NCI-H82 (cell line): ENCODE data around the gene FOXO3.
A peak's percentile ranks its signal among the peaks of the same experiment; 100 is the strongest.
"Not testable (repeated sequence)": the region's sequence is repeated elsewhere in the genome, so short reads cannot be mapped to it uniquely, and the experiment has no call there.

ENCODE experiments used
- DNase-seq: peaks from one replicate; lab custom pipeline; 2025; lab: John Stamatoyannopoulos, UW

The FOXO3 gene

DNA sequence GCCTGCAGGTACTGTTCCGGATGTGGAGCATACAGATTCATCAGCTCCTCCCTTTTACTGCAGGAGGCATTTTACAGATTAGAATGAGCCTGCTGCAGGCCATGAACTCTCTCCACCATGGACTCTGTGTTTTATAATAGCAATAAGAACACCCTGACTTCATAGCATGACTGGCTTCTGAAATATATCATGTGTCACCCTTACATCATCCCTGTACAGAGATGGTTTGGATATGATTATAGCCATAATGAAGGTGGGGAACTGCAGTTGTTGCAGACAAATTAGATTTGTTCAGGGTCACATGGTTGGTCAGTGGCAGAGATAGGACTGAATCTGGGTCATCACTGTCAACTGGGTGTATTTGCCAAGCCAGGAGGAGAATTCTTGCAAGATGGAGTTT, 100.7 kb downstream of the FOXO3 start:
- no peak for DNase-seq

DNA sequence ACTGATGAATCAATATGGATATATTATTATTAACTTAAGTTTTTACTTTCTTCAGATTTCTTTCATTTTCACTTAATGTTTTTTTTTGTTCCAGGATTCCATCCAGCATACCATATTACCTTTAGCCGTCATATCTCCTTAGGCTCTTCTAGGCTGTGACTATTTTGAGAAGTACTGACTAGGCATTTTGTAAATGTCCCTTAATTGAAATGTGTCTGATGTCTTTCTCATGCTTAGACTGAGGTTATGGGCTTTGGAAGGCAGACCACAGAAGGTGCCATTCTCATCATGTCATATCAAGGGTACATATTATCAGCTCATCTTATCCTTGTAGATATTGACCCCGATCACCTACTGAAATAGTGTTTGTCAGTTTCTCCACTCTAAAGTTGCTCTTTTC, 101.3 kb downstream of the FOXO3 start:
- DNase-seq = no peak

DNA sequence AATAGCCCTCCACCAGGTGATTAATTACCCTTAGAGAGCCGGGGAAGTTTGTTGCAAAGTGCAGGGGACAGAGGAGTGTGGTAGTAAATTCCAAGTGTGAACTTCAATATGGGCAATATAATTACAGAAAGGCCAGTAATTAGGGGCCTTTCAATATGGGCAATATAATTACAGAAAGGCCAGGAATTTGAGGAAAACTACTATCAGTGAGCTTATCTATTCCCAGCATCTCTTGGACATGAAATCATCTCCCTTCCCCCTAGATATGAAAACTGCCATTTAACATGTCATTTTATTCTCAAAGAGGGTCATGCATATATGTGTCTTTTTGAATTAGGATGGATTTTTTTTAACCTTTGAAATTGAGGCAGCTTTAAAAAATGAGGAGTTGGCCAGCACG, 102.0 kb downstream of the FOXO3 start:
- no peak for DNase-seq

DNA sequence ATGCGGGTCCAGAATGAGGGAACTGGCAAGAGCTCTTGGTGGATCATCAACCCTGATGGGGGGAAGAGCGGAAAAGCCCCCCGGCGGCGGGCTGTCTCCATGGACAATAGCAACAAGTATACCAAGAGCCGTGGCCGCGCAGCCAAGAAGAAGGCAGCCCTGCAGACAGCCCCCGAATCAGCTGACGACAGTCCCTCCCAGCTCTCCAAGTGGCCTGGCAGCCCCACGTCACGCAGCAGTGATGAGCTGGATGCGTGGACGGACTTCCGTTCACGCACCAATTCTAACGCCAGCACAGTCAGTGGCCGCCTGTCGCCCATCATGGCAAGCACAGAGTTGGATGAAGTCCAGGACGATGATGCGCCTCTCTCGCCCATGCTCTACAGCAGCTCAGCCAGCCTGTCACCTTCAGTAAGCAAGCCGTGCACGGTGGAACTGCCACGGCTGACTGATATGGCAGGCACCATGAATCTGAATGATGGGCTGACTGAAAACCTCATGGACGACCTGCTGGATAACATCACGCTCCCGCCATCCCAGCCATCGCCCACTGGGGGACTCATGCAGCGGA, 102.9 kb downstream of the FOXO3 start:
- DNase-seq = not testable (repeated sequence)

DNA sequence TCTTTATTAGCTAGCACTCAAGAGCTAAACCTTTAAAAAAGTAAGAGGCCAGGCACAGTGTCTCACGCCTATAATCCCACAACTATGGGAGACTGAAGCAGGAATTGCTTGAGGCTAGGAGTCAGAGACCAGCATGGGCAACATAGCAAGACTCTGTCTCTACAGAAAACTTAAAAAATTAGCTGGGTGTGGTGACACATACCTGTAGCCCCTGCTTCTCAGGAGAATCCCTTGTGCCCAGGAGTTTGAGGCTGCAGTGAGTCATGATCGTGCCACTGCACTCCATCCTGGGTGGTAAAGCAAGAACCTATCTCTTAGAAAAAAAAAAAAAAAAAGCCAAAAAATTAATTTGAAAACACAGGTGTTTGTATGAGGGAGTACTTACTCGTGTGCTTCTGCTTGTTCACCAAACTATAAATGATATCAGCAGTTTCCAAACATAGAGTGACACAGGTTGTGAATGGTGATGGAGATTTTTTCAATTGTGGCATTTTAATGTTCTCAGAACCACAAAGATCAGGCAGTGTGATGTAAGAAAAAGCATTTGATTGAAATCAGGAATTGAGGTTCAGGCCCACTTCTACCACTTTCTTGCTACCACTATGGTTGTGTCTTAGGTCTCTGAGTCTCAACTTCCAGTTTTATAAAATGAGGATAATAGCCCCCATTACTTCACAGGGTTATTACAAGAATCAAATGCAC, 104.9 kb downstream of the FOXO3 start:
- DNase-seq = no peak

DNA sequence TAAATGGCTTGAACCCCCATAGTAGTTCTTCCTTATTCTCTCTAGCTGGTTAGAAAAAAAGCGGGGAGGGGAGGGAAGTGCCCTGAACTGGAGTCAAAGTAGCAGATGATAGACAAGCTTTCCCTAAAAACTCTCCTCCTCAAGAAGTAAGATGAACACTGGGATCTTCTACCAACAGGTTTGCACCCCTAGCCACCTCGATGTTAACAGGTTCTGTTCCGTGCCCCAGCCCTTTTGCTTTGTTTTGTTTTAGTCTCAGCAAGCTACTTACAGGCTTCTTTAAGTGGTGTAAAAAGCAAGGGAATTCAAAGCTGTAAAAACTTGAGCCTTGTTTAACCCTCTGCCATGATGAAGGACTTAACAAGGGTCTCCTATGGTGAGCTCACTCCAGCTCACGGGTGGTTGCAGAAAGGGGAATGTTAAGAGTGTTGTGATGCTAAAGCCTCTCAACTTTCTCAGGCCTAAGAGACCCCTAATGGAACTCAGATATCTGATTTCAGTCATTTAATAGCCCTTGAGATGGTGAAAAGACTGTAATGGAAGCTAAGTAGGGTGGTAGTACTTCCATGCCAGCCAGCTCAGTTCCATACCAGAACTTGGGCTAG, 106.0 kb downstream of the FOXO3 start:
- DNase-seq = no peak

DNA sequence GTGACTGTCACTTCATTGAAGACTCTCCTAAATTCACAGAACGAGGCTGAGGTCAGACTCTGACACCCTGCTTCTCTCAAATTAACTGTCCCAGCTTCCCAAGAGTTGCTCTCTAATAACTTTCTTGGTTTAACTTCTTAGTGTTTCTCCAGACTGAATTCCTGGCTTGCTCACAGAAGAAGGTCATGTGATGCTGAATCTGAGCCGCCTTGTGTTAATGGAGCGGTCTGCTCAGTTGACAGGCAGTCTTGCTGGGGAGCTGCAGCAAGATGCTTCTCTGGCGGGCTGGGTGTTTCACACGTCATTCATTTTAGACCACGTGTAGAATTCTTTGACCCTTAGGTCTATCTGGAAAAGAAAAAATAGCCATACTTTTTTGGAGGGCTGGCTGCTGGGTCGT, 107.3 kb downstream of the FOXO3 start:
- DNase-seq = no peak

DNA sequence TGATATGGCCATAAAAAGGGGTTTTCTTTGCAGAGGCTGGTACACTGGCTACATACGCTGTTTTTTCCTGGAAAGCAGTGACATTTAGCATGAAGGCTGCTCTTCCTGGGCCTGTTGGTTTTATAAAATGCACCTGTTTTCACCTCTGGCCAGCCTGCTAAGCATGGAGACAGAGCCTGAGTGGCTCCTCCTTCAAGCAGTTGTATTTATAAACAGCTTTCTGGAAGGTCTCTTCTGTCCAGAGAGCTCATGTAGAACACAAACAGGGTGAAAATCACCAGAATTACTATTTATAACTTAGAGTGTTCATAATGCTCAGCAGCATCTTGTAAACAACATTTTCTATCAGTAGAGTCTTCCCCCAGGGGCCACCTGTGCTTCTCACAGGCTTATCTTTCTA, 109.0 kb downstream of the FOXO3 start:
- DNase-seq = no peak

DNA sequence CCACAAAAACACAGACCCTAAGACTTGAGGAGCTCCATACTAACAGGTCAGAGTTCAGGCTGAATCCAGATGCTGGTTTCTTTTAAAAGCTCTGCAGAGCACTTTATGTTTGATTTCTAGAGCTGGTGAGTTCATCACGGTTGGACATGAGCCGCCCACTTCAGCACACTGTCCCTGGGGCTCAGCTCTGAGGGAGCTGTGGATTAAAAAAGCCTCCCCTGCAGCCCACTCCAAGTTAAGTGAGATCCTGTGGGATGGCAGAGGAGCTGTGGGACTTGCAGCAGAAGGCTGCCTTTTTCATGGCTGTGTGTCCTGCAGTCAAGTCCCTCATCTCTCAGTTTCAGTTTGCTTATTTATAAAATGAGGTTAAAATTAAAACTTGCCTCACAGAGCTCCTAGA, 110.5 kb downstream of the FOXO3 start:
- no peak for DNase-seq

DNA sequence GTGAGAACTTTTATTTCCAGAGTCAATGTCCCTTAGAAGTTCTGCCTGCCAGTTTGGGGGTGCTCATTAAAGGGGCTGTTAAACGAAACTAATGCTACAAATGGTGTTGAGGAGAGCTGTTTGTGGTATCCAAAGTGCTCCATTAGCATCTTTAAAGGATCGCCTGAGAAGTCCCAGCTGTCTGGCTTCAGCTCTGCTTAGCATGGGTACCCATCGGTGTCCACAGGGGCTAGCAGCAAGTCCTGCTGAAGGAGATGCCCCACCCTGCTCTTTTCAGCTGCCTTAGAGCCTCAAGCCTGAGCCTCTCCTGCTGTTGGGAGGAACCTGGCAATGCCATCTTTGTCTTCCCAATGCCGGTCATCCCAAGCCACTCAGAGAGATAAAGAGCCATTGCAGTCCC, 111.1 kb downstream of the FOXO3 start:
- no peak for DNase-seq

DNA sequence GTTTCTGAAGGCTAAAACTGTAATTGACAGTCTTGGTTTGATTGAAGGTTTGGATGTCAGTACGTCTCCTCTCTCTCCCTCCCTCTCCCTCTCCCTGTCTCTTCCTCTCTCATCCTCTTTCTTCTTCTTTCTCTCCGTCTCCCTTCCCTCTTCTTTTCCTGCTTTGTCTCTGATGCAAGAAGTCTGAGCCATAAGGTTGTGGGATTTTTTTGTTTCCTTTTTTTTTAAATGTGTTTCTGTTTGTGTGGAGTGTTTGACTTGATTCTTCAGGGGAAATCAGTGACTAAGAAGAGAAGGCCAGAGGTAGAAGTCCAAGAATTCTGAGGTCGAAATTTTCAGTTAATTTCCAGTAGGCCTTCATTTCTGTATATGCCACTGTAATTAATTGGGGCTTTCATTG, 111.9 kb downstream of the FOXO3 start:
- no peak for DNase-seq

DNA sequence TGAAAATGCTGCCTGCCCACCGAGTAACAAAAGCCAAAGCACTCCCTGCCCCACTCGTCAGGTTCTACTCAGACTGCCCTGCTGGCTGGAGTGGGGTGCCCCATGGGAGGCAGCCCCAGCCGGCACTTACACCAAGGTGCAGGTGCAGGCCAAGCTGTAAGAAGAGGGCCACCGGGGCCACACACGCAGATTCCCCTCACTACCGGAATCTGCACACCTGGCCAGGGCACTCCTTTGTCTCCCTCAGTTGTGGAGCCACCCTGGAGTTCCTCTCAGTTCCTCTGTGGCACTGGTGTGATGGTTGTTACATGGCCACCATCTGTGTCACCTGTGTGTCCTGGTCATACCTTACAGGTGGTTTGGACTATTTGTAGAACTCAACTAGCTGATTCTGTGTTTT, 112.4 kb downstream of the FOXO3 start:
- no peak for DNase-seq

DNA sequence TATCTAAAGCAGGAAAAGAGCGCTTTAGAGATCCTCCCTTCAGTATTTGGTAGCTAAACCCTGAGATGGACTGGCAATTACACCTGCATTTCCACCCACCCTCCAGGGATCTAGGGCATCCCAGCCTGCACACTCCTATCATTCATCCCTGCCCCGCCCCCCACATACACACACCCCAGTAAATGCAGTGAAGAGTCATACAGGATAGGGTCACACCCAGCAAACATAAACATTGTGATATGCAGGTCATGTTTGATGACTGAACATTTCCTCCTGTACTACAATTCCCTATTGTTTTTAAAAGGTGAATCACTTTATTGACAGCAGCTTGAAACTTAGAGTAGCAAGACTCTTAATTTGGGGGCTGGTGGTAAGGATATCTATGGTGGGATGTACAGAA, 112.9 kb downstream of the FOXO3 start:
- no peak for DNase-seq

DNA sequence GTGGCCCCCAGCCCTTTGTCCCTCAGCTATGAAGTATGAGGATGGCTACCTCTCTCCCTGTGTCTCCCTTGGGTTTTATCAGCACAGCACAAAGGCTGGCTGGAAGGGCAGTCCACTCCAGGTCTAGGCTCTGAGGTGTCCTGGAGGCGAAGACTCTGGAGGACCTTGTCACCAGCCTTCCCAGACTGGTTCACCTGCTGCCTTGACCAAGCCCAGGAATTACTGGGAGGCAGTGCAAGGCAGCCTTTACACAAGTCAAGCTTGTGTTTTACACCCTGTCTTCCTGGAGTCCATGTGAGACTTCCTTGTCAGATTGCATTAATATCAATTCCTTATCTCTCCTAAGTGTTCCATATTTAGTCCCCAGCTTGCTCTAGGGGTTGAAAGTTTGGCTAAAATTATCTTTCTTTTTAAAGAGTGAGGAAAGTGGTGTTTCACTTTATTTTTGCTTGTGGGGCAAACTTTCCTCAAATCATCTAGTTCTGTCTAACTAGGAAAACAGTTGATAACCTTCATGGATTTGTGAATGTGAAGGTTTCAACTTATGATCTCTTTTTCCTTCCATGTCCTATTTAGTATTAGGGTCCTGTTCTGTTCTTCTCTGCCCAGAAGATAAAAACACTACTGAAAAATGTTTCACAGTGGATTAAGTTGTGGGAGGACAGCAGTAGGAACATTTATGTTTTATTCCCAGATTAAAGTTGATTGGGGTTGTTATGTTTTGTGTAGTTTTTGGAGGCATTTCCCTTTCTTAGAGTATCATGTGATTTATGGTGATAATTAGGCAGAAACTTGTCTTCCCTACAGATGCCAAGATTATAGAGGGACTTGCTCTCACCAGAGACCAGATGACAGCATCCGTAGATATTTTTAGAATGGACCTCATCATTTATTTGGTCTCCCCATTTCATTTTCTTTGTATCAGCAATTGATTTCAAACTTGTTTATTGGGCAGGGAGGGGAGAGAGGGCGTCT, 114.8 kb downstream of the FOXO3 start:
- DNase-seq = no peak

DNA sequence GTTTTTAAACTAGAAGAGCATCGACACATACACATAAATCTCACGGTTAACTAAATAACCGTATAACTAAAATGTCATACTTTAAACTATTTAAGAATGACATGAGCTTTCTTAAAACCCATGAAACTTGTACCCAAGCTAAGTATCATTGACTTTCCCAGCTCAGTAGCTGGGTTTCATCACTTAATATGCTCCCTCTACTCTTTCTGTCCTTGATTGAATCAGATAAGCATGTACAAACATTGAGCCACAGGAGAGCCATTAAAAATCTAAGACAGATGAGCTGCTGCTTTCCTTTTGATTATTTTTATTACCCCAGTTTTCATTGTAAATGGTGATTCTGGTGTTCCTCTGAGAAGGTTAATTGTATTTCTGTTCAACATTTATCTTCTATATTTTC, 115.8 kb downstream of the FOXO3 start:
- no peak for DNase-seq

DNA sequence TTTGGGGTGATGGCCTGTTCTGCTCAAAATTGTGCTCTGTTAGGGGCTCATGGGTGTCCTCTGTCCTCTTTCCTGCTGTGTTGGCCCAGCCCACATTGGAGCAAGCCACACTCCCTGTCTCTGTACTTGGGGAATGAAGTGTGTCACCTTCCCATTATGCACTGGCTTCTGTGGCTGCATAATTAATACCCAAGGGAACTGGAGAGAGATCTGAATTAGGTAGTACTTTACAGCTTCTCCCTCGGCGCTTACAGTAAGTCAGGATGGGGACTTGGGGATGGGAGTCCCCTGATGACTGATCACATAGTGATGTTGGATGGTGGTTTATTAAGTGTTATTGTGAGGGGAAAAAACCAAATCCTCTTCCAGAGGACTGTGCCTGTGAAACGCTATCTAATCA, 116.6 kb downstream of the FOXO3 start:
- DNase-seq = peak; percentile 20

DNA sequence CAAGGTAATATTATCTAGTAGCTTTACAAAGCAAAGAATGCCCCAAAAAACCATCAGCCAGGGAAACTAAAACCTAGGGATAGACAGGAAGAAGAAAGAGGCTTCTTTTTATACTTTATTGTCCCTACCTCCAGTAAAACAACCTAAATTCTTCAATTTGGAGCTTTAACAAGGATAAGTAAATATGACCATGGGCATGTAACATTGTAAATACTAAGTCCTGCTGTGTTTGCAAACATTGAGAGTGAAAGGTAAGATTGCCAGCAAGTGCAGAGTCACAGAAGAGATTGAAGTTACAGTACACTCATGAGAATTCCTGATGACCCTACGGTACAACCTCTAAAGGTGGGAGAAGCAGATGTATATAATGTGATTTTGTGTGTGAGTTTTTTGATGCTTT, 117.2 kb downstream of the FOXO3 start:
- DNase-seq = no peak

DNA sequence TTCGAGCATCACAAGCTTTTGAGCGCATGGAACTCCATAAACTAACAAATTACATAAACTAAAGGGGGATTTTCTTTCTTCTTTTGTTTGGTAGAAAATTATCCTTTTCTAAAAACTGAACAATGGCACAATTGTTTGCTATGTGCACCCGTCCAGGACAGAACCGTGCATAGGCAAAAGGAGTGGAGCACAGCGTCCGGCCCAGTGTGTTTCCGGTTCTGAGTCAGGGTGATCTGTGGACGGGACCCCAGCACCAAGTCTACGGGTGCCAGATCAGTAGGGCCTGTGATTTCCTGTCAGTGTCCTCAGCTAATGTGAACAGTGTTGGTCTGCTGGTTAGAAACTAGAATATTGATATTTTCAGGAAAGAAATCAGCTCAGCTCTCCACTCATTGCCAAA, 119.6 kb downstream of the FOXO3 start:
- DNase-seq = not testable (repeated sequence)

DNA sequence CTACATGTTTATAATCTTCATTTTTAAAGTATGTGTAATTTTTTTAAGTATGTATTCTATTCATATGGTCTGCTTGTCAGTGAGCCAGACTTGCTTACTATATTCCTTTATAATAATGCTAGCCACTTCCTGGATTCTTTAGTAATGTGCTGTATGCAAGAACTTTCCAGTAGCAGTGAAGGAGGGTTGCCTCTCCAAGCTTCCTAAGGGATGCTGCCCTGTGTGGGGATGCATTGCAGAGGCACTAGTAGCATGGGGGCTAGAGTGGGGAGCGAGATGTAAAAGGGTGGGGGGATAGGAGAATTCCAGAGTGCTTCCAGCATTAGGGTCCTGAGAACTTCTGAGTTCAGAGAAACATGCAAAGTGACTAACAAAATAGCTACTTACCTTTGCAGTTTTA, 121.0 kb downstream of the FOXO3 start:
- DNase-seq = not testable (repeated sequence)

DNA sequence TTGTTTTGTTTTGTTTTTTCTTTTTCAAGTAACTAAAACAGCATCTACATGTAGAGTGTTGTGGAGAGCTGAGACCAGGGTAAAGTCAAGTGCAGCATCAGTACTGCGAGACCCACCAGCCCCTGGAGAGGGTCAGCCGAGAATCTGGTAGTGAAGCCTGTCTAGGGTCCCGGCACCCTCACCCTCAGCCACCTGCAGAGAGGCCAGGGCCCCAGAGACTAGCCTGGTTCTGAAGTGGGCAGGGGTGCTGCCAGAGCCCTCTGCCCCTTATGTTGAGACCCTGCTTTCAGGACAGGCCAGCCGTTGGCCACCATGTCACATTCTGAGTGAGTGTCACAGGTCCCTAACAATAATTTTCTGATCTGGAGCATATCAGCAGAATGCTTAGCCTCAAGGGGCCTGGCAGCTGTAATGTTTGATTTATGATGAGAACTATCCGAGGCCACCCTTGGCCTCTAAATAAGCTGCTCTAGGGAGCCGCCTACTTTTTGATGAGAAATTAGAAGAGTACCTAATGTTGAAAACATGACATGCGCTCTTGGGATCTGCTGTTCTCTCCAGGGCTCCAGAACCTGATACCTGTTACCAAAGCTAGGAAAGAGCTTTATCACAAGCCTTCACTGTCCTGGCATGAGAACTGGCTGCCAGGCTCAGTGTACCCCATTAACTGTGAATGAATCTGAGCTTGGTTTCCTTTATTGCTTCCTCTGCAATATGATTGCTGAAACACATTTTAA, 121.8 kb downstream of the FOXO3 start:
- not testable (repeated sequence) for DNase-seq

DNA sequence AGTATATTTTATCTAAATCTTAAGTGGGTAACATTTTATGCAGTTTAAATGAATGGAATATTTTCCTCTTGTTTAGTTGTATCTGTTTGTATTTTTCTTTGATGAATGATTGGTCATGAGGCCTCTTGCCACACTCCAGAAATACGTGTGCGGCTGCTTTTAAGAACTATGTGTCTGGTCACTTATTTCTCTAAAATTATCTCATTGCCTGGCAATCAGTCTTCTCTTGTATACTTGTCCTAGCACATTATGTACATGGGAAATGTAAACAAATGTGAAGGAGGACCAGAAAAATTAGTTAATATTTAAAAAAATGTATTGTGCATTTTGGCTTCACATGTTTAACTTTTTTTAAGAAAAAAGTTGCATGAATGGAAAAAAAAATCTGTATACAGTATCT, 123.3 kb downstream of the FOXO3 start:
- not testable (repeated sequence) for DNase-seq

DNA sequence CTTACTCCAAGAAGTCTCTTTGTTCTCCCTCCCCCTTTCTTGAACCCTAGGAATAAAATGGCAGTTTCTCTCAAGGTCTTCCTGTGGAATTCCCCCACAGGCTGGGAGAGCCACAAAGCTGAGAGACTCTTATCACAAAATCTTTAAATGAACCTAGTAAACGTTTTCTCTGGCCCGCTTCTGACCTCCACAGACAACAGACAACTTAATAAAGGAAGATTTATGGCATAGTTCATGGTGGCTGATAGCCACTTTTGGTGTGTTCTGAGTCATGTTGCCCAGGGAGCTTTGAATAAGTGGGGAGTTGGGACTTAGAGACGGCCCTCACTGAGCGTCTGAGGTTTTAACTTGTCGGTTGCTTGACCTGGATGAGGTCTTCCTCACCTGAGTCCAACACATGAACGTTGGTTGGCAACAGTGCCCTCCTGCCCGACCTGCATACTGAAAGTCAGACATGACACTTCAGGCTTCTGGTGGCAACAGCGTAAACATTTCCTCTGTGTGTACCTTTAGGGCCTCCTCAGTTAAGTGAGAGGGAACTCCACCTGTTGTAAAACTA, 124.1 kb downstream of the FOXO3 start:
- DNase-seq = no peak
